ENCODE data around the gene TPGS1.

Gene TPGS1

DNA sequence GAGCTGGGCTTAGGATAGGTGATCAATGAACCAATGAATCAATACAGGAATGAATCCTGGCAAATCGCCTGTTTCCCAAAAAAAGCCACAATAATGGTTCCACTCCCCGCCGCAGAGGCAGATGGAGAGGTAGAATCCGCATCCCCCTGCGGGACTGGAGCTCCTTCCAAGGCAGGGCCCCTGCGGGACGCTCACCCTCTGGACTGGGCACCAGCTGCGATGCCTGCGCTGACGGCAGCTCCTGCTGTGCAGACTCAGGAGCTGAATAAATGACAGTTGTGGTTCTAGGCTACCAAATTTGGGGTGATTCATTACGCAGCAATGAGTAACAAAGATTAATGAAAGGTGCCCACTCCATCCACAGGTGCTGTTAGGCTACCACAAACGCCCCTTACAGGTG is 15.4 kb downstream of the TPGS1 start:
- DNase-seq: no peak

DNA sequence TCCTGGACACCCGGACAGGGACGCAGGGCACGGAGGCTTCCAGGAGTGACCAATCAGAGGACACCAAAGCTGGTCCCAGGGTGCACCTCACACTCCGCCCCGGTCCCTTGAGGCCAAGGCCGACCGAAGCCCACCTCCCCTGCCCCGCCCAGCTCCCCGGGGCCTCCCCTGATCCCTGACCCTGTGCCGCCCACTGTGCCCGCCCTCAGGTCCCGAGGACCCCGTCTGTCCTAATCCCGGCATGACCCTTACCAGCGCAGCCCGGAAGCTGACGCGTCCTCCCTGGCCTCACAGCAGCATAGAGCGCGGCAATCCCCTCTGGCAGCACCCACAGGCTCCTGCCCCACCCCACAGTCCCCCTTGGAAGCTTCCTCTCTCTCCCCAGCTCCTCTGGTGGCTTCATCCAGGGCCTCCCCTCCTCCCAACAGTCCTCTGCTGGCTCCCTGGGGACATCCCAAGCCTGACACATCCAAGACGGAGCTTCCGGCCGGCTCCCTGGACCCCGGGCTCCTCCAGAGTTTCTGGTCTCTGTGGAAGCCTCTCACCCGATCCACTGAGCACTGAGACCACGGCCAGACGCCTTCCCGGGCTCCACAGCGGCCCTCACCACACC is 16.9 kb downstream of the TPGS1 start:
- DNase-seq: no peak

DNA sequence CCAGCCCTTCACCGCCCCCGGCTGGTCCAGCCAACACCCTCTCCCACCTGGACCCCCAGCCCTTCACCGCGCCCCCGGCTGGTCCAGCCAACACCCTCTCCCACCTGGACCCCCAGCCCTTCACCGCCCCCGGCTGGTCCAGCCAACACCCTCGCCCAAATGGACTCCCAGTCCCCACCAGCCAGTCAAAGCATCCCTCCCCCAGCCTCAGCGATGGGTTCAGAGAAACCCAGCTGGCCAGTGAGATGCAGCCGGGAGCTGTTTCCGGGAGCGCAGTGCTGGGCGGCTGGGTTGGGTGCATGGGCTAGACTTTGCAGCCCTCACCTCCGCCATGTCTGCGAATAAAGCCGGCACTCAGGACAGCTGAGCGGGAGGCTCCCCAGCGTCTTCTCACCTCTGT is 17.7 kb downstream of the TPGS1 start:
- no peak for DNase-seq

DNA sequence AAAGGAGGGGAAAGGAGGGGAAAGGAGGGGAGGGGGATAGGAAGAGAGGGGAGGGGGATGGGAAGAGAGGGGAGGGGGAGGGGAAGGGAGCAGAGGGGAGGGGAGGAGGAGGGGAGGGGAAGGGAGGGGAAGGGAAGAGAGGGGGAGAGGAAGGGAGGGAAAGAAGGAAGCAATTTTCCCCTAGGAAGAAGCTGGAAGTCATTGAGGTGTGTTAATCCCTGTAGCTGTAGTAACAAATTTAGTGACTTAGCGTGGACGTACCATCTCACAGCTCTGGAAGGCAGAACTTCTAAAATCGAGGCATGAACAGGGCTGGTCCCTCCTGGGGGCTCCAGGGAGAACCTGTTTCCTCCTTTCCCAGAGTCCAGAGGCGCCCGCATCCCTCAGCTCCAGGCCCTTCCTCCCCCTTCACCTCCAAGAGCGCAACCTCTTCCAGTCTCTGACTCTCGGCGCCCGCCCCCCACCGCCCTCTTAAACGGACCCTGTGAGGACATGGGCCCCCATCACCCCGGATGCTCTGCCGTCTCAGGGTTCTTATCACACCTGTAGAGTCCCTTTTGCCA is 18.6 kb downstream of the TPGS1 start:
- no peak for DNase-seq

DNA sequence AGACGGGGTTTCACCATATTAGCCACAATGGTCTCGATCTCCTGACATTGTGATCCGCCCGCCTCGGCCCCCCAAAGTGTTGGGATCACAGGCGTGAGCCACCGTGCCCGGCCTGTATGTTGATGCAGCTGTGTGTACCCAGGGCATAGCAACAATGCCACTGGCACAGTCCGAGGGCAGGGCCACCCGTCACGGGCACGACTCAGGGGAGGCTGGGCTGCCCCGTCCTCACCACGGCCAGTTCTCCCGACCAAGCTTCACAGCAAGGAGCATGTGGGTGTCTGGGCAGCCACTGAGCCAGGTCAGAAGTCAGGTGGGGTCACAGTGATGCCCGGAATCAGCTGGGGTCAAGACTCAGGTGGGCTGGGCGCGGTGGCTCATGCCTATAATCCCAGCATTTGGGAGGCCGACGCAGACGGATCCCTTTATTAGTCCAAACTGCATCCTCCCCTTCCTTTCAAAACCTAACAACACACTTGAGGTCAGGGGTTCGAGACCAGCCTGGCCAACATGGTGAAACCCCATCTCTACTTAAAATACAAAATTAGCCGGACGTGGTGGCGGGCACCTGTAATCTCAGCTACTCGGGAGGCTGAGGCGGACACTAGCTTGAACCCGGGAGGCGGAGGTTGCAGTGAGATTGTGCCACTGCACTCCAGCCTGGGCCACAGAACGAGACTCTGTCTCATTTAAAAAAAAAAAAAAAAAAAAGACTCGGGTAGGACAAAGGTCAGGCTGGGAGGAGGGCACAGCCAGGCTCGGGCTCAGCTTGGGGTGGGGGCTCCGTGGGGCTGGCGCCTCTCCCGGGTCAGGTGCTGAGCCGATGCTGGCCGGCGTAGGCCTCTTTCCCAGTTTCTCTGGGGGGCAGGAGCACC is 23.1 kb downstream of the TPGS1 start:
- no peak for DNase-seq

DNA sequence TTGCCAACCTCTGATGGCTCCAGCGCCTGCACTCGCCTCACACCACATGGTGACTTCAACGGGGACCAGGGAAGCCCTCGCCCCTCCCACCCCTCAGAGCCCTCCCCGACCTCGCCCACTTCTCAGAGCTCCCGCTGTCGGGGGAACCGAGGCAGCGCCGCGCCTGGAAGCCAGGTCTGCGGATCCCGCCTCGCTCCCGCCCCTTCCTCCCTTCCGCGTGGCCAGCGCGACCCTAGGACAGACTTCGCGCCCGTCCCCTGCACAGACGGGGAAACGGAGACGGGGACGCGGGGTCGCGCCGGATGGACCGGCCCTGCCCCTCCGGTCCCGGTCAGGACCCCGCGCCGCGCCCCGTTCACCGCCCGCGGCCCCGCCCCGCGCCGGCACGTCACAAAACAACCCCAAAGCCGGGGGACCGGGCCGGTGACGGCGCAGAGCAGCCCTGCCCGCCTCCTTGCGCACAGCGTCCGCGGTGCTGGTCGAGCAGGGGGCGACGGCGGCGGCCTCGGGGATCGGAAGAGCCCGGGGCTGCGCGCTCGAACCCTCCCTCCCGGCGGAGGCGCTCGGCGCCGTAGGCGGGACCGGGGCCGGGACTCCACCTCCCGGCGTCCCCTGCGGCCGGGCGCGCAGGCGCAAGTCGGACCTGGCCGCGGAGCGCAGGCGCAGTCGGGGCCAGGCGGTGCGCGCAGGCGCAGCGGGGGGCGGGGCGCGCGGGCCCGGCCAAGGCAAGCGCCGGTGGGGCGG is 23.9 kb downstream of the TPGS1 start:
- peak; percentile 90 for DNase-seq

DNA sequence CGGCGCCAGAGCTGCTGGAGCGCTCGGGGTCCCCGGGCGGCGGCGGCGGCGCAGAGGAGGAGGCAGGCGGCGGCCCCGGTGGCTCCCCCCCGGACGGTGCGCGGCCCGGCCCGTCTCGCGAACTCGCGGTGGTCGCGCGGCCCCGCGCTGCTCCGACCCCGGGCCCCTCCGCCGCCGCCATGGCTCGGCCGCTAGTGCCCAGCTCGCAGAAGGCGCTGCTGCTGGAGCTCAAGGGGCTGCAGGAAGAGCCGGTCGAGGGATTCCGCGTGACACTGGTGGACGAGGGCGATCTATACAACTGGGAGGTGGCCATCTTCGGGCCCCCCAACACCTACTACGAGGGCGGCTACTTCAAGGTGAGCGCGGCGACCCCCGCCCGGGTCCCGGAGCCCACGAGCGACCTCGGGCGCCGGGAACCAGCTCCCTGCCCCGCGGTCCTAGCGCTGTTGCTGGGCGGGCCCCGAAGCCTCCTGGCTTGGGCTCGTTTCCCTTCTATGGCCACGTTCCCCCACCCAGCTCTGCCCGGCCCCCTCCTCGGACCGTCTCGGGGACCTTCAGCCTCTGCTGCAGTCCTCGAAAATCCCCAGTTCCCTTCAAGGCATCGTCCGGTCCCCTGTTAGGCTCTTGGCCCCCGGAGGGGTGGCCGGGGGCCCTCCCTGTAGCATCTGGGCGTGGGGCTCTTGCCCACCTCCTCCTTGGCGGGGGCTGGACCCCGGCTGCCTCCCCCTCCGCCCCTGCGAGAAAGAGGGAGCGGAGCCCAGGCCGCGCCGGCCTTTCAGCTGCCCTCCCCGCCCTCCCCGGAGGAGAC is 24.7 kb downstream of the TPGS1 start, which contains the start of gene CDC34:
Gene CDC34 (plus strand): TSS at position 8 of the 808 bp plus-strand sequence. CDS start 172 bp downstream, at position 180.
- no peak for DNase-seq

DNA sequence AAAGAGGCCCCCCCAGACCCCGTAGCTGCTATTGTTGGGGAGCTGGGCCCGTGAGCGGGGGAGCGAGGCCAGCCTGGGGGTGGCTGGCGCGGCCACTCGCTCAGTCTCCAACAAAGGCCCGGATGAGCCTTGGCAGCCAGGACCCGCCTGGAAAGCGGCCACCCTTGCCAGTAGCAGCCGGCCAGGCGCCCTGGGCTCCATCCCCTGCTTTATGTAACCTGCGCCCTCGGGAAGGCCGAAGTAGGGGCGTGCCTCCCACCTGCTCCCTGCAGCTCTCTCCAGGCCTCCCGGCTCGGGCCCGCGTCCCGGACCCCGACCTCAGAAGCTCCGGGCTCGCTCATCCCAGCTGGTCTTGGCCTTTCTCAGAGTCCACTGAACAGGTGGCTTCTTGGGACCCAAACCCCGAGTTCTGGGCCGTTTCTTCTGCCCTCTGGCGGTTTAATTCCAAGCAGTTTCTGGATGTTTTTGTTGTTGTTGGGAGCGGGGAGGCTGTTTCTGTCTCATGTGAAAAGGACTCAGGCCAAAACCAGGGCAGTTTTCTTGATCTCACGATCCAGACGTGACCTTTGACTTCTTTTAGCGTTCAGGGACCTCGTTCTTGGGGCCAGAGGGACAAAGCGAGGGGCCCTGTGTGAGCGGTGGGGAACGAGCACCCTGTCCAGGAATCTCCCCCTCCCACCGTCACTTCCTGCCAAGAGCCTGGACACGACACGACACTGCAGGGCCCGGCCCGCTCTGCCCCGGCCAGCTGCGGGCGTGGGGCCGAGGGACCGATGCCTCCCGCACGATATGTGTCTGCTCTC is 25.5 kb downstream of the TPGS1 start:
- DNase-seq: peak; percentile 57

DNA sequence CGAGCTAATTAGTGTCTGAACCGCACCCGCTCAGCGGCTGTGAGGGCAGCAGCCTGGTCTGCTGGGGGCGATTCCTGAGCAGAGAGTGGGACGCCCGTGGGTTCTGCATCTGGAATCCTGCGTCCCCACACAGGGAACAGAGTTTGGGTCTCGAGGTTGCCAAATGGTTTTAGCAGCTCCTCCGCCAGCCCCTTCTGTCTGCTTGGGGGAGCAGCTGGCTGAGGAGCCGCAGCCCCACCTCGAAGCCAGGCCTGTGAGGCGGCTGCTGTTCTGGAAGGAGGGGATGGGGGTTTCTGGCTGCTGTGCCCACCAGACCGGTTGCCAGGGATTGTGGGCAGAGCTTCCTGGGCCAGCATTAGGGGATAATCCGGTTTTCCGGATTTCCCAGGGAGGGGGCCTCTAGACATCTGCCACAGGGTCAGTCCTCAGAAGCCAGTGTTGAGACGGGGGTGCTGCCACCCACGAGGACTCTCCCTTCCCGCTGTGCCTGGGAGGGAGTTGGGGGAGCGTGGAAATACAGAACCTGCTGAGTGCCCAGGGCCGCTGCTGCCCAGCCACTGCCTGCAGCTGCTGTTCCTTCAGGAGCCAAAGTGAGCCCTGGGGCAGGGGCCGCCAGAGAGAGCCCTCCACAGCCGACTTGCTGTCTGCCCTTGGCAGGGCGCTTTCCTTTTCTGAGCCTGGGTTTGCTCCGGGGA is 26.2 kb downstream of the TPGS1 start:
- no peak for DNase-seq

DNA sequence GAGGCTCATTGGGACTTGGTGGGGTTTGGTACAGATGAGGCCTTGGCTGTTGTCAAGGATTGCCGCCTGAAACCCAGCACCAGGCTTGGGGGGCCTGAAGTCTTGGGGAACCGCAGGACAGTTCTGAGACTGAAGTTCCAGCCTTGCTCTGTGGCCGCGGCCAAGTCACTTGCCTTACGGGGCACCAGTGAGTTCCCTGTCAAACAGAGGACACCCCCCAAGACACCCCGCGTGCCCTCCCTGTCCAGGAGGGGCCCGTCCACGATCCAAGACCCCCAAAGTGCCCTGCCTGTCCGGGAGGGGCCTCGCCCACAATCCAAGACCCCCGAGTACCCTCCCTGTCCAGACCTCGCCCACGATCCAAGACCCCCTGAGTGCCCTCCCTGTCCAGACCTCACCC is 26.8 kb downstream of the TPGS1 start:
- DNase-seq: no peak

DNA sequence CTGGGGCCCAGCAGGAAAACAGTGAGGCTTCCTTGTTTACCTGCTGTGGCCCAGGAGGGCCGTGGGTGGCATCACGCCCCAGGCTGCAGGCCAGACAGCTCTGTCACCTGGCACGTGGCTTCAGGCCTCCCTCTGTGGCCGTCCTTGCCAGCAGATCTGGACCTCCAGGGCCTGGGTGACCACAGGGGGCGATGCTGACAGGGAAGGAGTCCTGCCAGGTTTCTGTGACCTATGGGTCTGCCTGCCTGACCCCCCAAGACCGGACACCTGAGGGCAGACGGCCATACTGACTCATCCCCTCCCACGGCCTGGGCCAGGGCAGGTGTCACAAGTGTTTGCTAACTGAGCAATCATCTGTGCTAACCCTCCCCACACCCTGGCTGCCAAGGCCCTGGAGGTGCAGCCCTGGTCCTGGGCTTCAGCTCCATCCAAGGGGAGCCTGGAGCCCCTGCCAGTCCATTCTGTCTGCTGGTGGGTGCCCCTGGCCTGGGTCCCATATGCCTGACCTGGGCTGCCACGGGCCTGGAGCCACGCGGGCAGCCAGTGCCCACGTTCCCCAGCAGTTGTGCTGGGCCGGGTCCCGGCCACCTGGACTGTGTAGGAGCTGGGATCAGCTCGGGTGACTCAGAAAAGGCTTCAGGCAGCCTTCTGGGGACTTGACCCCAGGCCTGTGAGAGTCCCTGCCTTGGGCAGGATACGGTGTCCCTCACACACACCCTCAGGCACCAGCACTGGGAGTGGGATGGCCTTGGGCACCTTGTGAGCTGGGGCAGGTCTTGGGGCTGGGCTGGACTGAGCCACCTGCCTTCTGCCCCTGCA is 27.9 kb downstream of the TPGS1 start:
- no peak for DNase-seq

DNA sequence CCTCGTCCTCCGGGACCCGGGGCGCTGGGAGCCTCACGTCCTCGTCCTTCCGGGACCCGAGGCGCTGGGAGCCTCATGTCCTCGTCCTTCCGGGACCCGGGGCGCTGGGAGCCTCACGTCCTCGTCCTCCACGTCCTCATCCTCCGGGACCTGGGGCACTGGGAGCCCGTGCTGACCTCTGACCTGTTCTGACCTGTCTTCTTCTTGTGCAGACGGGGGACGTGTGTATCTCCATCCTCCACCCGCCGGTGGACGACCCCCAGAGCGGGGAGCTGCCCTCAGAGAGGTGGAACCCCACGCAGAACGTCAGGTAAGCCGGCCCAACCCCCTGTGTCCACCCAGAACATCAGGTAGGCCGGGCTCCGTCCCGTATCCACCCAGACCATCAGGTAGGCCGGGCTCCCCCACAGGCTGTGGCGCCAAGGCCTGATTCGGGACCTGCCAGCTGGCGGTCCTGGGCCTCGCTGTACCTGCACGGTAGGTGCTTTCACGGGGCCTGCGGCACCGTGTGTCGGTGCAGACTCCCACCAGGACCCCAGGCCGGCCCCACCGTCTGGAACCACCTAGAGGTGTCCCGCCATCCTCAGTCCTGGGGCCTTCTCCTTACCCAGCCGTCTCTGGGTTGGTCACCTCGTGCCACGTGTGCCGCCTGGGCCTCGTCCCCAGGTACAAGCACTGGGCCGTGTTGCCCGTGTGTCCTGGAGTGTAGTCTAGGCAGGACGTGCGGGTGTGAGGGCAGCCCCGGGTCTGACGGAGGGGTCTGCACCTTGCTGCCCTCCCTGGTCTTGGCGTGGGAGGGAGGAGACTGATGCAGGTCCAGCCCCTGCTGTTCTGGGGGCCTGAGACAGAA is 29.0 kb downstream of the TPGS1 start:
- no peak for DNase-seq

DNA sequence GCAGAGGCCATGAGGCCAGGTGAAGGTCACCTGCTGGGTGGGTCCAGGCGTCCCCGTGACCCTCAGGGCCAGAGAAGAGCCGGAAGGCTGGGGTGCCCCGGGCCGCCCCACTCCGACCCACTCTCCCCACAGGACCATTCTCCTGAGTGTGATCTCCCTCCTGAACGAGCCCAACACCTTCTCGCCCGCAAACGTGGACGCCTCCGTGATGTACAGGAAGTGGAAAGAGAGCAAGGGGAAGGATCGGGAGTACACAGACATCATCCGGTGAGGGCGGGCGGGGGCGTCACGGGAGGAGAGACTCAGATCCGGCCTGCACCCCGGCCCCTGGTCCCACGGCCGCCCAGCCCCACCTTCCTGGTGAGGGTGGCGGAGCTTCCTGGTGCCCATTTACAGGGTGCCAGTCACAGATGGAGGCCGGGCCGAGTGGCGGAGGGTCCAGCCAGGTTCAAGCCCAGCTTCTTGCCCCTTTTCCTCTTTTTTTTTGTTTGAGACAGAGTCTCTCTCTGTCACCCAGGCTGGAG is 29.6 kb downstream of the TPGS1 start:
- DNase-seq: no peak

DNA sequence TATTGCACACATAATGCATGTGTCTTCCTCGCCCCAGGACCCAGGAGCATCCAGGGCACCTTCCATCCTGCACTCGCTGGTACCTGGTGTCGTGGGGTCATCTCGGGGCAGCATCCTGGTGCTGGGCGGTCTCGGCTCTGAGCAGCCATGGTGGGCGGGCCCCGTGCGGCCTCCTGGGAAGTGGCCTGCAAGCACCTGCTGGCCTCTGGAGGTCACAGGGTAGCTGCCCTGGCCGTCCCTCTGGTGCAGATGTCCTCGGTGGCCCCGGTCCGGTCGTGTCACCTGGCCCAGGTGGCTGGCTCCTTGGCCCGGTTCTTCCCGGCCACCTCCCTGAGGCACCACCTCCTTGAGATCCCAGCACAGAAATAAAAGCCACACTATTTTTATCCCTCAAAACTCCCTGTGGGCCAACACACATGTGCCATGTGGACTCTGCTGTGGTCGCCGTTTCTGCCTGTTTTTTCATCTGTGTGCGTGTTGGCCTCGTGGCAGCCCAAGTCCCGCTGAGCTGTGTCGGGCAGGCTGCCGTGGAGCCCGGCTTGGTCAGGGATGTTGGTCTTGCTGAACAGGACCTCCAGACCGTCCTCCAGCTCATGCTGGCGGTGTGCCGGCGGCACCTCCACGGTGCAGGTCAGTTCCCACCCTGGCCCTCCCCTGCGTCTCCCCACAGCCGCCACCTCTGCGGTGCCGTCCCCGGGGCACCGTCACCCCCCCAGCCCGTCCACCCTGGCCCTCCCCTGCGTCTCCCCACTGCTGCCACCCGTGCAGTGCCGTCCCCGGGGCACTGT is 31.5 kb downstream of the TPGS1 start:
- no peak for DNase-seq

DNA sequence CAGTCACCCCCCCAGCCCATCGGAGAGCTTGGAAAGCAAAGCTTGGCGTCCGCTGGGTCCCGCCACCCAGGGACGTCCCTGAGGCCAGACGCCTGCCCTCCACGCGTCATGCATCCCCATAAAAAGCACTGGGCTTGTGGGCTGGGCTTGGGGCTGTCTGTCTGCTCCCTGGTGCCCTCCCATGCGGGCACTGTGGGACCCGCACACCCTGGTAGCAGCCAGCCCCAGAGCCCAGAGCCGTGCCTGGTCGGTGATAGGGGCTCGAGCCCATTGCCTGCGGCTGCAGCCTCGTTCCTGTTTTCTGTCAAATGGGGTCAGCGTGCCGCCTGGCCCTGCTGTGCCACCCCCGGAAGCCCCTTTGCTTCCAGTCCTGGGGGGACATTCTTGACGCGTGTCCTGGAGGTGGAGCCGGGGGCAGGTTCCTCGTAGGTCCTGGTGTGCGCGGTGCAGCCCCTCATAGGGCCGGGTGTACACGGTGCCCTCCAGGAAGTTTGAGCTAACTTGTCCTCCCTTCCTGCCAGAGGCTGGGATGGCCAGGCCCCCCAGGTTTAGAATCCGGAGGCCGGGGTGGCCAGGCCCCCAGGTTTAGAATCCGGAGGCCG is 32.2 kb downstream of the TPGS1 start:
- no peak for DNase-seq

DNA sequence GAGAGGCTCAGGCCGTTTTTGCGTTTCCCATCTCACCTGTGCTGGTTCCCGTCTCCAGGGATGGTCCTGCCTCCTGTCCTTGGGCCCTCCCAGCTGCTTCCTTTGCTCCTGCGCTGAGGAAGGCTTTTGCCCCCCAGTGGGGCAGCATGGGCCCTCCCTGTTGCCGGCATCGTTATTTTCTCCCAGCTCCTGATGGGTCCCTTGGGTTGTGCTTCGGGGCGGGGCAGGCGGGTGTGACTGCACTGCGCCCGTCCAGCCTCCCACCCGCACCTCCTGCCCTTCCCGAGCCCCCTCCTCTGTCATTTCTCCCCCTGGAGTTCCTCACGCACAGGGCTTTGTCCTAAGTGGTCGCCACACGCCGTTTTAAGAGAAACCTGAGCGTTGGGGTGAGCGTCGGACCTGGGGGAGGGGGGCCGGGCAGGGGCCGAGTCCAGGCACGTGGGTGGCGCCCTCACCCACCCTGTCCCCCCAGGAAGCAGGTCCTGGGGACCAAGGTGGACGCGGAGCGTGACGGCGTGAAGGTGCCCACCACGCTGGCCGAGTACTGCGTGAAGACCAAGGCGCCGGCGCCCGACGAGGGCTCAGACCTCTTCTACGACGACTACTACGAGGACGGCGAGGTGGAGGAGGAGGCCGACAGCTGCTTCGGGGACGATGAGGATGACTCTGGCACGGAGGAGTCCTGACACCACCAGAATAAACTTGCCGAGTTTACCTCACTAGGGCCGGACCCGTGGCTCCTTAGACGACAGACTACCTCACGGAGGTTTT is 33.8 kb downstream of the TPGS1 start:
- no peak for DNase-seq

DNA sequence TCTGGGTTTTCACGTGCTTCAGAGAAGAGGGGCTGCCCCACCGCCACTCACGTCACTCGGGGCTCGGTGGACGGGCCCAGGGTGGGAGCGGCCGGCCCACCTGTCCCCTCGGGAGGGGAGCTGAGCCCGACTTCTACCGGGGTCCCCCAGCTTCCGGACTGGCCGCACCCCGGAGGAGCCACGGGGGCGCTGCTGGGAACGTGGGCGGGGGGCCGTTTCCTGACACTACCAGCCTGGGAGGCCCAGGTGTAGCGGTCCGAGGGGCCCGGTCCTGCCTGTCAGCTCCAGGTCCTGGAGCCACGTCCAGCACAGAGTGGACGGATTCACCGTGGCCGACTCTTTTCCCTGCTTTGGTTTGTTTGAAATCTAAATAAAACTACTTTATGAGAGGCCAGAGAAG is 34.4 kb downstream of the TPGS1 start:
- DNase-seq: no peak

Measured in CD4-positive, alpha-beta T cell treated with Interleukin-17A for 4 hours (primary cell).